ENCODE measurements around the gene PEX10. TPM values are rescaled to one million over a fixed set of nuclear protein-coding genes. Genes with fewer than 3 reads are reported as not detected.

Gene PEX10
- total RNA-seq, 1 donor = 28.9 TPM

GRCh38 chr1:2403273-2403672, 9.1 kb downstream of the PEX10 start:
- TF ChIP-seq CTCF (IDR thresholded peaks at IDR 0.05; ENCODE audit: insufficient read depth, low read depth, low read length) = no peak
- DNase-seq (ENCODE audit: low read depth) = no peak

GRCh38 chr1:2402420-2402819, 9.9 kb downstream of the PEX10 start:
- DNase-seq (ENCODE audit: low read depth) = no peak
- TF ChIP-seq CTCF (IDR thresholded peaks at IDR 0.05; ENCODE audit: insufficient read depth, low read depth, low read length) = no peak
- no peak overlapping the region for H3K4me3 ChIP-seq (ENCODE audit: low read depth, low read length)

More at GRCh38 chr1:2403273-2403672, 9.1 kb downstream of the PEX10 start:
- H3K4me3 ChIP-seq (ENCODE audit: low read depth, low read length) = no peak overlapping the region

GRCh38 chr1:2400950-2401649, 11.3 kb downstream of the PEX10 start:
- no peak for TF ChIP-seq CTCF (IDR thresholded peaks at IDR 0.05; ENCODE audit: insufficient read depth, low read depth, low read length)
- H3K4me3 ChIP-seq (ENCODE audit: low read depth, low read length) = no peak overlapping the region
- DNase-seq (ENCODE audit: low read depth) = no peak

GRCh38 chr1:2400576-2400909, 11.8 kb downstream of the PEX10 start:
- DNase-seq (ENCODE audit: low read depth) = no peak
- H3K4me3 ChIP-seq (ENCODE audit: low read depth, low read length) = no peak overlapping the region
- TF ChIP-seq CTCF (IDR thresholded peaks at IDR 0.05; ENCODE audit: insufficient read depth, low read depth, low read length) = no peak

GRCh38 chr1:2399890-2400575, 12.3 kb downstream of the PEX10 start:
- no peak for DNase-seq (ENCODE audit: low read depth)
- no peak for TF ChIP-seq CTCF (IDR thresholded peaks at IDR 0.05; ENCODE audit: insufficient read depth, low read depth, low read length)

GRCh38 chr1:2398871-2399270, 13.5 kb downstream of the PEX10 start:
- H3K4me3 ChIP-seq (ENCODE audit: low read depth, low read length) = no peak overlapping the region
- no peak for TF ChIP-seq CTCF (IDR thresholded peaks at IDR 0.05; ENCODE audit: insufficient read depth, low read depth, low read length)
- DNase-seq (ENCODE audit: low read depth) = no peak

More at GRCh38 chr1:2399890-2400575, 12.3 kb downstream of the PEX10 start:
- no peak overlapping the region for H3K4me3 ChIP-seq (ENCODE audit: low read depth, low read length)
